ENCODE measurements around the gene SMPDL3A. TPM values are rescaled to one million over a fixed set of nuclear protein-coding genes. Genes with fewer than 3 reads are reported as not detected.

The SMPDL3A gene
- total and polyA plus RNA-seq, 2 of the 8 experiments (the other 6 are each of a cell fraction or from before 2014, with no cell fraction given), result 3.5 to 3.9 TPM

- no peak overlapping the region for H2BK120ac ChIP-seq (replicated peaks; ENCODE audit: low read depth, low read length)
- H3K23ac ChIP-seq (ENCODE audit: insufficient read length), result no peak overlapping the region
- no peaks in the 10 kb centered on the region for H3K9me3 ChIP-seq (ENCODE audit: insufficient read depth in 2 of 2, low read depth in 1 of 2, low read length in 1 of 2)
- no peak overlapping the region for H4K91ac ChIP-seq (replicated peaks; ENCODE audit: insufficient read length, low read length)
- no peak overlapping the region for H3K14ac ChIP-seq (ENCODE audit: insufficient read length)
- no peak overlapping the region for H2BK5ac ChIP-seq (ENCODE audit: low read depth, low read length)
- DNase-seq (ENCODE audit: low read depth in 1 of 2, low spot score in 2 of 2) (no peak), FAIRE-seq (no peak)
- ChIA-PET POLR2A (ENCODE audit: partially characterized antibody) (interaction anchor here (0.8 to 1.0 kb wide), 2 partner anchors 8 to 13 kb away, joined by 4 read pairs; partner anchors contain the start of gene FABP7), CTCF (ENCODE audit: partially characterized antibody) (interaction anchor here (0.7 to 12.0 kb wide), 2 partner anchors 18 to 51 kb away, joined by 3 to 62 read pairs; no protein-coding TSS in a partner anchor)
- H4K5ac ChIP-seq (ENCODE audit: insufficient read length, low read depth, low read length), result no peak overlapping the region
- WGBS, 2 experiments (ENCODE audit: extremely low coverage in 1 of 2, insufficient coverage in 1 of 2, insufficient read length in 1 of 2, insufficient replicate concordance in 2 of 2, low coverage in 1 of 2, low lambda C conversion rate in 2 of 2, missing lambda C conversion rate in 1 of 2), result 85% methylated on average over 4 of the region's 4 CpGs; no CpG with 5 or more reads in 1 of the 2 experiments
- H3K18ac ChIP-seq (ENCODE audit: extremely low read depth, low read length), result no peak overlapping the region
- H2BK15ac ChIP-seq (ENCODE audit: low read length), result no peak overlapping the region
- H3K79me1 ChIP-seq (ENCODE audit: low read depth, low read length), result no peaks in the 10 kb centered on the region
- H3K27me3 ChIP-seq (replicated peaks in 1 of 4; ENCODE audit: control insufficient read depth in 3 of 4, extremely low read depth in 1 of 4, insufficient read depth in 3 of 4, low read length in 3 of 4), result no peaks in the 10 kb centered on the region; a peak in 2 of 7 replicates
- H3K9ac ChIP-seq (replicated peaks in 1 of 4; ENCODE audit: extremely low read depth in 1 of 4, low read depth in 3 of 4, low read length in 3 of 4), result no peak overlapping the region
- H3K56ac ChIP-seq (replicated peaks; ENCODE audit: insufficient read length, low read depth, low read length), result no peak overlapping the region
- peaks cover 12% of the 10 kb centered on the region; the same call in 1 of the 2 replicates for H3K23me2 ChIP-seq (ENCODE audit: low read depth, low read length)
- peak overlapping the region; percentile 96 to 99; a peak in 3 of 4 replicates for H3K4me2 ChIP-seq (ENCODE audit: insufficient read depth in 1 of 2, low read depth in 2 of 2, low read length in 2 of 2)
- no peak overlapping the region for H3K27ac ChIP-seq (ENCODE audit: low read depth, low read length)
- no peak overlapping the region; a peak in 1 of 8 replicates for H3K4me3 ChIP-seq (ENCODE audit: extremely low read depth in 1 of 4, insufficient read depth in 2 of 4, low read depth in 3 of 4, low read length in 4 of 4)
- no peak overlapping the region for H4K8ac ChIP-seq (ENCODE audit: extremely low read depth, insufficient read depth, low read length)
- H3K4ac ChIP-seq (replicated peaks; ENCODE audit: insufficient read length, low read depth, low read length), result no peak overlapping the region
- peaks cover 3 to 24% (median 13%) of the 10 kb centered on the region in 4 experiments; a peak in 6 of 7 replicates for H3K4me1 ChIP-seq (replicated peaks in 1 of 4; ENCODE audit: control insufficient read depth in 3 of 4, insufficient read depth in 4 of 4, low read length in 3 of 4)
- no peaks in the 10 kb centered on the region for H3K79me2 ChIP-seq (ENCODE audit: control insufficient read depth in 1 of 2, insufficient read depth in 2 of 2, low read length in 2 of 2)
- no peak overlapping the region for H2BK12ac ChIP-seq (ENCODE audit: low read depth, low read length)
- H2AFZ ChIP-seq (ENCODE audit: low read length), result no peak overlapping the region
- no peak overlapping the region for H2BK20ac ChIP-seq (ENCODE audit: low read length)
- no peaks in the 10 kb centered on the region for H4K20me1 ChIP-seq (replicated peaks in 1 of 2; ENCODE audit: control insufficient read depth in 1 of 2, insufficient read depth in 2 of 2, low read length in 2 of 2)
- no peak overlapping the region for H2AK5ac ChIP-seq (ENCODE audit: low read depth, low read length)
- no peaks in the 10 kb centered on the region for H3K36me3 ChIP-seq (ENCODE audit: control insufficient read depth in 2 of 4, insufficient read depth in 4 of 4, low read length in 3 of 4)
- TF ChIP-seq USF2 (IDR thresholded peaks at IDR 0.05; ENCODE audit: low read length), result no peak
- no peak for TF ChIP-seq CHD1 (IDR thresholded peaks at IDR 0.05; ENCODE audit: low read depth, low read length)
- no peak for TF ChIP-seq E2F6 (IDR thresholded peaks at IDR 0.05)
- TF ChIP-seq KDM1A (IDR thresholded peaks at IDR 0.05; ENCODE audit: borderline replicate concordance, low read length), result no peak
- no peak for TF ChIP-seq NANOG (IDR thresholded peaks at IDR 0.05; ENCODE audit: insufficient read depth, low read depth, low read length, poor library complexity, severe bottlenecking)
These were observed 1.3 kb upstream of the SMPDL3A start for GRCh38 chr6:122787721-122788120.

All from H1 (cell line).